GM18867 (cell line): Measurements from ENCODE around the gene ZFYVE26.
"Not testable (repeated sequence)": the region's sequence is repeated elsewhere in the genome, so short reads cannot be mapped to it uniquely, and the experiment has no call there.

ENCODE experiments used
- ATAC-seq: cut with Tn5 transposase; IDR thresholded peaks from one replicate; pipeline ENCODE4 v1.9.1; 2021; ENCODE audit warnings: mild to moderate bottlenecking, moderate library complexity; ENCODE audit not compliant: unreplicated experiment

Gene ZFYVE26

DNA sequence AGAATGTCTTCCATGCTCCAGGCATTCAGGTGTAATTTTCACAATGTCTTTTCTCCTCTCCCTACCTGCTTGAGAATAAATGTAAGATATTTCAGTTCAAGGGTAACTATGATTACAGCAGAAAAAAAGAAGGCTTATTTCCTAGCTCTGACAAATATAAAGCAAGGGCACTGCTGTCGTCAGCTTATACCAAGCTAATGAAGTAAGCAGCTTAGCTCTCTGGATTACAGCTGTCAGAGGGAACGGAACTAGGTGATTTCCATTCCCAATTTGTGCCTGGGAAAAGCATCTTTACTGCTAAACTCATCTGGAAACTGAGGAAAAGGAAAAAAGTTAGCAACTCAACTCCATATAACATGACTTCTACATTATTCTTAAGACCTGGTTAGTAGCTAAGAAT is 56.5 kb downstream of the ZFYVE26 start:
- ATAC-seq: no peak

DNA sequence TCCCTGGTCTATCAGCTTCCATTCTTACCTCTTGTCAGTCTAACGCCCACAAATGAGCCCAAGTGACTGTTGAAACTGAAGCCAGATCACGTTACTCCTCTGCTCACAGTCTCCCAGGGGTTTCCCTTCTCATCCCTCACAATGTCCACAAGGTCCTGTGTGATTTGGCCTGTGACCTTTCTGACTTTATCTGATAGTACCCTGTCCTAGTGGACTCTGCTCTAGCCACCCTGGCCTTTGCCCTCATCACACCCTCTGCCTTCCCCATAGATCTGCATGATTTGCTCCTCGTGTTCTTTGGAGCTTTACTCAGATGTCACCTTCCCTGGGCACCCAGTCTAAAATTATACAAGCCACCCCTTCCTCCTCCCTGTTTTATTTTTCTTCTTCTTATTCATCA is 59.2 kb downstream of the ZFYVE26 start:
- ATAC-seq: no peak

- ATAC-seq: no peak
Measured at GRCh38 chr14:67756496-67756895, 59.9 kb downstream of the ZFYVE26 start.

GRCh38 chr14:67749341-67750084 is 66.9 kb downstream of the ZFYVE26 start:
- no peak for ATAC-seq

DNA sequence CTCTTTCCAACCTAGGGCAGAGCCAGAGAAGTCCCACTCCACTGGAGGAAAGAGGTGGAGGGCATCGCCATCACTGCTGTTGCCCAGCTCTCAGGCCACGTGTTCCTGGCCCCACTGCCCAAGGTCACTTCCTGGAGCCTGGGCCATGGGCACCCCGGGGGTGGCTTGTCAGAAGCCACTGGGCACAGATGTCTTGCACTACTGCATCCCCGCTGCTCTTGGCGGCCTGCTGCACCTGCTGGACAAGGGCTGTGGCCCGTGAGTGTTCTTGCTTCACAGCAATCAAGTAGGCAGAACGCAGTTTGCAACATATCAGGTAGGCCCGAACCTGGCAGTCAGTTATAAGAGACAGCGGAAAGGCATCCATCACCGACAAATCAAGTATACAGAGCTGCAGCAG is 68.1 kb downstream of the ZFYVE26 start:
- ATAC-seq: no peak

- no peak for ATAC-seq
Measured at GRCh38 chr14:67746927-67747326, 69.5 kb downstream of the ZFYVE26 start.

GRCh38 chr14:67744046-67744445 is 72.3 kb downstream of the ZFYVE26 start:
- ATAC-seq: no peak

DNA sequence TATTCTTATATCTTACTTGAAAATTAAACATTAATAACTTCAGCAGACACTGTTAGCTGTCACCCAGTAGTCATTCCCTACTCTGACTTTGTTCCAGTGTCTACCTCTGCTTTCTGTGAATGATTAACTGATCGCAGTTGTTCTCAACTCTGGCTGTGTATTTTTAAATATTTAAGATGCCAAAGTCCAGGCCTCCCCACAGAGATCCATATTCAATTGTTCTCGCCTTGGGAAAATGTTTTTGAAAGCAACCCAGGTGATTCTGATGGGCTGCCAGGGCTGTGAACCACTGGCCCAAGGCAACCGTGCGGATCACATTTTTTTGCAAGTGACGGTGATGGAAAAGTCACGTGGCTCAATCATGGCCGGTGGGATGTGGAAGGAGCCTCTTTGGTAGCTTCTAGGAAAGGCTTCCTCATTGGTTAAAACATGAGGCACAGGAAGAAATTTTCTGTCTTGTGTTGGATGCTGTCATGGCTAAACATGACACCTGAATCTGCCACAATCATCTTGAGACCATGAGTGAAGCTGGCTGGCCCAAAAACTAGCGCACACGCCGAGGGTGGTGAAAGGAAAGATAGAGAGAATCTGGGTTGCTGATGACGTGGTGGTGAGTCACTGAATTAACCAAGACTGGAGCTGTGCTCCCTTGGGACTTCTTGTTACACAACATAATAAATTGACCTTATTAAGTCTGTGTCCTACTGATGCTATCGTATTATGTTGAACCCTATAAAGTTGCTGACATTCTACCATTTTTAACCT is 77.5 kb downstream of the ZFYVE26 start:
- no peak for ATAC-seq

- ATAC-seq: no peak
Measured at GRCh38 chr14:67736771-67737170, 79.6 kb downstream of the ZFYVE26 start.

- ATAC-seq: no peak
Measured at GRCh38 chr14:67735336-67736147, 80.8 kb downstream of the ZFYVE26 start.

DNA sequence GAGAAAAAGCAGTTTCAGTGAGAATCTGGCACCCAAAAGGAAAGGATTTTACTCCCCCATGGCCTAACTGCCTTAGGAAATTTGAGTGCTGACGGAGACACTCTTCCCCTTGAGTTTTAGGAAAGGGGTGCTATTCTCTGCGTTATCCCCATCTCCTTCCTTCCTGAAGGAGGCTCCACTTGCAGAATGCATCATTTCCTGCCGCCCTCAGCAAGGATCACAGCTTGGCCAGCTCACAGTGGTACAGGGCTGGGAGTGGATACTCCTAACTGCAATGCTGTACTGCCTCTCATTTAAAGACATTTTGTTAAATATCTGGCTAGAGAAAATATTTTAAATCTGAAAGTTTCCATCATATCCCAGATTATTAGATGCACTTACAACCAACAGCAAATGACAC is 81.7 kb downstream of the ZFYVE26 start:
- ATAC-seq: no peak

DNA sequence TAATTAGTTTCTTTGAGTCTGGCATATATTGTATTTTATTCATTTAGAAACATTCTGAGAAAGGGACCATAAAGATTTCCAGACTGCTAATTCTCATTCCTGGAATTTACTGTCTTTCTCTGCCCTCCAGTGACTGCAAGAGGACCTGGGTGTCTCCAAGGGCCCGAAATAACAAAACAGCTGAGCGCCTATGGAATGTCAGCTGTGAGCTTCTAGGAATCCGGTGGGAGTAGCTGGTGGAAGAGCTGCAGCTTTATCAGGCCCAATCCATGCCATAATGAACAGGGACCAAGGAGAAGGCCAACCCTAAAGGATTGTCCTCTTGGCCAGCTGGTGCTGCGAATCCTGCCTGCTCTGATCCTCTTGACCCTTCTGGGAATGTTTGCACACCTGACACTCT is 82.8 kb downstream of the ZFYVE26 start:
- no peak for ATAC-seq

DNA sequence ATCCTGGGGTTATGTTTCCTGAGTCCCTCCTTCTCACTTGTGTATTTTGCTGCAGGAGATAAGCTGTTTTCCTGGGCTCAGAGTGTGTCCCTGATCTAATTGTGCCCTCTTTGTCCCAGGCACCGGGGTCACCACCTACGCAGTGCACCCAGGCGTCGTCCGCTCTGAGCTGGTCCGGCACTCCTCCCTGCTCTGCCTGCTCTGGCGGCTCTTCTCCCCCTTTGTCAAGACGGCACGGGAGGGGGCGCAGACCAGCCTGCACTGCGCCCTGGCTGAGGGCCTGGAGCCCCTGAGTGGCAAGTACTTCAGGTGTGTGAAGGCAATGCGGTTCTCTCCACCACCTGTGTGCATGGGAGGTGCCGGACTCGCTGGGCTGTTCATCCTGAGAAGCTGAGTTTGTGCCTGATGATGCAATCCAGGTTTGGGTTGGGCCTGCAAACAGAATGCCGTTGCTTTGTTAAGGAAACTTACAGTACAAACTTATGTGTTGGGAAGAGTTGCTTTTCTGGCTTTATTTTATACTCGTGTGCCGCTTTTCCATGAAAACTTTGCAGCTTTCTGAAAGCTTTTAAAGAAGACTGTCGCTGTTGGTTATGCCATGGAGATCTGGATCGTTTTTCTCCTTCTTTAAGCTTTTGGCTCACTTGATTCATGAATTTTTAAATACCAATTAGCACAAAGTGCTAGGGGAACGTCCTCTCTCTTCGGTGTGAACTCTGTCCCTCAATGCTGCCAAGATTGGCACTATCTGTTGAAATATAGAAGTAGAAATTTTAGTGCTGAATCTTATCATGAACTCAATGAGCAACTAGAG is 87.1 kb downstream of the ZFYVE26 start:
- no peak for ATAC-seq

DNA sequence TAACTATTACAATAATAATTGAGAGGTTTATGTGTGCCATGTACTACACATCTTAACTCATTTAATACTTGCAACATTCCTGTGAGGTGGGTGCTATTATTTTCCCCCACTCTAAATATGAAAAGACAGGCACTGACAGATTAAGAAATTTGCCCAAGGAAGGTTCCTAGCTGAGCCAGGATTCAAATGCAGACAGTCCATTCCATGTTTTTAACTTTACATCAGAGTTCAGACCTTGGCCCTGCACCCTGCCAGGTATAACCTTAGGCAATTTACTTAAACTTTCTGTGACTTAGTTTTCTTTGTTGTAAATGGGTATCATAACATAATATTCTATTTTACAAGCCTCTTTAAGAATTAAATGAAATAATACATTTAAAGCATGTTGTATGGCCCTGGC is 88.1 kb downstream of the ZFYVE26 start:
- no peak for ATAC-seq

DNA sequence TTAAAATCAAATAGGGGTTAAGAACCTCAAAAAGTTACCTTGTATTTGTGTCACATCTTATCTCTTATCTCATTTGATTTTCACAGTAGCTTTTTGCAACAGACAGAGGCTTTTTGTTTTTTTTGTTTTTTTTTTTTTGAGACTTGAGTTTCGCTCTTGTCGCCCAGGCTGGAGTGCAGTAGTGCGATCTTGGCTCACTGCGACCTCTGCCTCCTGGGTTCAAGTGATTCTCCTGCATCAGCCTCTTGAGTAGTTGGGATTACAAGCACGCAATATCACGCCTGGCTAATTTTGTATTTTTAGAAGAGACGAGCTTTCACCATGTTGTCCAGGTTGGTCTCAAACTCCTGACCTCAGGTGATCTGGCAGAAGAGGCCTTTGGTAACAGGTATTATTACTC is 89.0 kb downstream of the ZFYVE26 start:
- ATAC-seq: no peak

DNA sequence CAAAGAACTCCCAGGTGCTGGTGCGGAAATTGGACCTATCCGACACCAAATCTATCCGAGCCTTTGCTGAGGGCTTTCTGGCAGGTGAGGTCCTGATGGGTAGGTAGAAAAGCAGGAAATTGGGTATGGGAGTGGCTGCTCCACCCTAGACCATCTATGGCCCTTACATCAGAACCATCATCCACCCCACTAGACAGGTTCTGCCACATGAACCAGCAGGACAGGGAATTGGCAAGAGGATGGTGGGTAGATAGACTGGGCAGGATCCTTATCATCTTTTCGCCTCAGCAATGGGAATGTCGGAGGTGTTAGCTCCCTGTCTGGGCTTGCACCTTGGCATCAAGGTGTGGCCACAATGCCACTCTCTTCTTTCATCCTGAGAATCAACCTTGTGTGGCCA is 91.2 kb downstream of the ZFYVE26 start:
- no peak for ATAC-seq

DNA sequence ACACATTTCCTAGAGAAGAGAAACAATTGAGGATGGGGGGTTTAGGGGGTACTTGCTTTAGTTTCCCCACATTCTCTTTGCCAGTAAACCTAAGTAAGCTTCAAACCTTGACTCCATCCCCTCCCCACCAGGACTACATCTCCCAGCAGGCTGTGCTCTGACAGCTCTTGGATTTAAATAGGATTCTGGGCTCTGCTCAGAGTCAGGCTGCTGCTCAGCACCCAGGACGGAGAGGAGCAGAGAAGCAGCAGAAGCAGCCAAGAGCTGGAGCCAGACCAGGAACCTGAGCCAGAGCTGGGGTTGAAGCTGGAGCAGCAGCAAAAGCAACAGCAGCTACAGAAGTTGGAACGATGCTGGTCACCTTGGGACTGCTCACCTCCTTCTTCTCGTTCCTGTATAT is 94.1 kb downstream of the ZFYVE26 start:
- no peak for ATAC-seq

- ATAC-seq: no peak
Measured at GRCh38 chr14:67721875-67722274, 94.5 kb downstream of the ZFYVE26 start.

DNA sequence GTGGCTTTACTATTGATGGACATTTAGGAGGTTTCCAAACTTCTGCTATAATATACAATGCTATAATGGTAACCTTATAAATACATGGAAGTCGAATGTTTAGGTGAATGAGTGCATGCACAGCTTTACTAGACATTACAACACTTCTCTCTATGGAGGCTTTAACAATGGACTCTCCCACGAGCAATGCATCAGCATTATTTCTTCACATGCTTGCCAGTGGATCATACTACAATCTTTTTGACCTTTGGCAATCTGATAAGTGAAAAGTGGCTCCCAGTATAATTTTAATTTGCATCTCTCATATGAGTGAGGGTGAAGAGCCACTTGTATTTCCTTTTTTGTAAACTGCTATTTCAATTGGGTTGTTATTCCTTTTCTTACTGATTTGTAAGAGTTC is 96.5 kb downstream of the ZFYVE26 start:
- ATAC-seq: no peak

GRCh38 chr14:67719385-67719784 is 97.0 kb downstream of the ZFYVE26 start:
- ATAC-seq: not testable (repeated sequence)

DNA sequence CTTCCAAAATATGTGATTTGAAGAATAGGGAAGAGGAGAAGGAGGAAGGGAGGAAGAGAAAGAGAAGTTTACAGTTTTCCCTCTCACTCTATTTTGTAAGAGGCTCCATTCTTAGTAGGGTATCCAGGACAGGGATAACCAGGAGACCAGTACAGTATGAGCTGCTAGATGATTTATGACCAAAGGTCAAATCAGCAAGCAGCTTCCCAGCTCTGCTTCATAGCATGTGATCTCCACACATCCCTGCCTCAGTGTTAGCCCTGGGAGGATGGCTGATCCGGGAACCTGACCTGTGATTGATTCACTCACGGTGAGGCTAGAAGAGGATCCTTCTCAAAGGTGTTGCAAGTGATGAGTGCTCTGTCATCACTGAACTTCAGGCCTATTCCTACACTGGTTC is 98.1 kb downstream of the ZFYVE26 start:
- no peak for ATAC-seq
